ENCODE measurements around the gene HUS1. TPM values are rescaled to one million over a fixed set of nuclear protein-coding genes. Genes with fewer than 3 reads are reported as not detected.

Gene HUS1
- total RNA-seq, 2 donors from 2014 or later = 31.6 to 33.2 TPM

- H3K9me3 ChIP-seq = no peaks in the 10 kb centered on the region
- no peak overlapping the region for H3K27ac ChIP-seq
- no peak overlapping the region for H3K4me3 ChIP-seq
- intact Hi-C loops (cut with DNase I) = loop anchor here (5.0 kb wide), 1 partner anchor 670 kb away; no protein-coding TSS in a partner anchor
- H3K4me1 ChIP-seq = peaks cover 11% of the 10 kb centered on the region
- TF ChIP-seq, protein P1, sequence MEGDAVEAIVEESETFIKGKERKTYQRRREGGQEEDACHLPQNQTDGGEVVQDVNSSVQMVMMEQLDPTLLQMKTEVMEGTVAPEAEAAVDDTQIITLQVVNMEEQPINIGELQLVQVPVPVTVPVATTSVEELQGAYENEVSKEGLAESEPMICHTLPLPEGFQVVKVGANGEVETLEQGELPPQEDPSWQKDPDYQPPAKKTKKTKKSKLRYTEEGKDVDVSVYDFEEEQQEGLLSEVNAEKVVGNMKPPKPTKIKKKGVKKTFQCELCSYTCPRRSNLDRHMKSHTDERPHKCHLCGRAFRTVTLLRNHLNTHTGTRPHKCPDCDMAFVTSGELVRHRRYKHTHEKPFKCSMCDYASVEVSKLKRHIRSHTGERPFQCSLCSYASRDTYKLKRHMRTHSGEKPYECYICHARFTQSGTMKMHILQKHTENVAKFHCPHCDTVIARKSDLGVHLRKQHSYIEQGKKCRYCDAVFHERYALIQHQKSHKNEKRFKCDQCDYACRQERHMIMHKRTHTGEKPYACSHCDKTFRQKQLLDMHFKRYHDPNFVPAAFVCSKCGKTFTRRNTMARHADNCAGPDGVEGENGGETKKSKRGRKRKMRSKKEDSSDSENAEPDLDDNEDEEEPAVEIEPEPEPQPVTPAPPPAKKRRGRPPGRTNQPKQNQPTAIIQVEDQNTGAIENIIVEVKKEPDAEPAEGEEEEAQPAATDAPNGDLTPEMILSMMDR (IDR thresholded peaks at IDR 0.05) = no peak
- no peak for DNase-seq
- no peaks in the 10 kb centered on the region for H3K27me3 ChIP-seq
- no peaks in the 10 kb centered on the region for H3K36me3 ChIP-seq
- H3K9ac ChIP-seq (ENCODE audit: low read depth in 2 of 2, low read length in 2 of 2) = no peak overlapping the region
Observed at GRCh38 chr7:47937065-47937687, 42.2 kb downstream of the HUS1 start.

DNA sequence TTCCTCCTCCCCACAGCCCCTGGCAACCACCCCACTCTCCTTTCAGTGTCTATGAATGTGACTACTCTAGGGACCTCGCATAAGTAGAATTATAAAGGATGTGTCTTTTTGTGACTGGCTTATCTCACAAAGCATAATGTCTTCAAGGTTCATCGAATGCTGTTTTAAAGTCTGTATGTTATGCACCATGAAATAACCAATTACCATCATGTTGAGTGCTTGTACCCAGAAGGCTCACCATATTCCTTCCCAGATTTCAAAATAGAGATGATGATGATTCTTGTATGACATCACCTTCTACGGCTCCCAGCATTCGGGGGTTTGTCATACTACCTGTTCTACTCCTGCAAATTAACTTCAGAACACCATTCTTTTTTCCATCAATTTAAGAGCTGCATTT, 43.1 kb downstream of the HUS1 start:
- DNase-seq = no peak
- H3K9ac ChIP-seq (ENCODE audit: low read depth in 2 of 2, low read length in 2 of 2) = no peak overlapping the region
- H3K4me1 ChIP-seq = peaks cover 11% of the 10 kb centered on the region
- TF ChIP-seq, protein P1 (IDR thresholded peaks at IDR 0.05) = no peak
- intact Hi-C loops (cut with DNase I) = loop anchor here (5.0 kb wide), 1 partner anchor 669 kb away; no protein-coding TSS in a partner anchor
- no peak overlapping the region for H3K27ac ChIP-seq
- H3K36me3 ChIP-seq = no peaks in the 10 kb centered on the region
- H3K27me3 ChIP-seq = no peaks in the 10 kb centered on the region
- H3K9me3 ChIP-seq = no peaks in the 10 kb centered on the region
- no peak overlapping the region for H3K4me3 ChIP-seq

DNA sequence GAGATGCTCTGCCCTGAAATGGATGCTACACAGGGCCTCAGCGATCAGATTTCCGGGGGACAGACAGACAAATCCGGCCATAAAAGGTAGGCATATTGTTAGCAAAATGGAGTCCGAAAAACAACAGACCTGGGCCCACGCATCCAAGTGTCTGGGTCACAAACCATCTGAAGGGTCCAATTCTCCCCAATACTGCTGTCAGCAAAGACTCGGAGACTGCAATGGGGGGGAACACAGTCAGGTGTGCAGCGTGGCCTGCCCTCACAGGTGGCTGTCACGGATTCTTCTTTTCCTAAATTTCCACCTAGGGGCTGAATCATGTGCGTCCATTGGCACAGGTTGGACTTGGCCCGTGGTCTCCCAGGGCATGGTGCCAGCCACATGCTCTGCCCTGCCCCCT, 44.1 kb downstream of the HUS1 start:
- H3K36me3 ChIP-seq = no peaks in the 10 kb centered on the region
- intact Hi-C loops (cut with DNase I) = loop anchor here (5.0 kb wide), 1 partner anchor 668 kb away; no protein-coding TSS in a partner anchor
- DNase-seq = no peak
- peaks cover 4% of the 10 kb centered on the region for H3K4me1 ChIP-seq
- TF ChIP-seq, protein P1 (IDR thresholded peaks at IDR 0.05) = no peak
- no peaks in the 10 kb centered on the region for H3K9me3 ChIP-seq
- no peak overlapping the region for H3K27ac ChIP-seq
- no peak overlapping the region for H3K9ac ChIP-seq (ENCODE audit: low read depth in 2 of 2, low read length in 2 of 2)
- H3K27me3 ChIP-seq = no peaks in the 10 kb centered on the region
- no peak overlapping the region for H3K4me3 ChIP-seq

DNA sequence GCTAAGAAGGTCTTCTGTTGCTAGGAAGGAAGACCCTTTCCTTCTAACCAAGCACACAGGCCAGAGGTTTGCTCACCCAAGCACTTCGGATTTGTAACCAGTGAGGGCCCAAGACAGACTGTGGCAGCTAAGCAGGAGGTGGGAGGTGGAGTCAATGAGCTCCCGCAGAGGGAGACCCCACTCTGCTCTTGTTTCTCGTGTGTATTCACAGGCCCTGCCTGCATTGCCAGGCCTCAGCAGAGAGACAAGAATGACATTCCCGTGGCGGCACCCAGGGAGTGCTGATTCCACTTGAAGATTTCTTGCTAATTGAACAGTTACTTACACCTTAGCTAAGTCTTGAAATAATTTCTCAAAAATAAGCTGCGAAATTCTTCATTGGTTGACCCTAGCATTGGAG, 44.6 kb downstream of the HUS1 start:
- H3K9ac ChIP-seq (ENCODE audit: low read depth in 2 of 2, low read length in 2 of 2) = no peak overlapping the region
- H3K27ac ChIP-seq = no peak overlapping the region
- DNase-seq = no peak
- TF ChIP-seq, protein P1 (IDR thresholded peaks at IDR 0.05) = no peak
- H3K27me3 ChIP-seq = no peaks in the 10 kb centered on the region
- peaks cover 1% of the 10 kb centered on the region for H3K4me1 ChIP-seq
- no peak overlapping the region for H3K4me3 ChIP-seq
- no peaks in the 10 kb centered on the region for H3K36me3 ChIP-seq
- no peaks in the 10 kb centered on the region for H3K9me3 ChIP-seq
- intact Hi-C loops (cut with DNase I) = loop anchor here (5.0 kb wide), 1 partner anchor 668 kb away; no protein-coding TSS in a partner anchor

- Histone ChIP-seq H3K4me3 (no peak overlapping the region), H3K27me3 (no peaks in the 10 kb centered on the region), H3K27ac (no peak overlapping the region), H3K4me1 (no peaks in the 10 kb centered on the region), H3K9me3 (no peaks in the 10 kb centered on the region), H3K36me3 (no peaks in the 10 kb centered on the region), H3K9ac (ENCODE audit: low read depth in 2 of 2, low read length in 2 of 2) (no peak overlapping the region)
- TF ChIP-seq, protein P1 (IDR thresholded peaks at IDR 0.05) = no peak
- DNase-seq = no peak
- intact Hi-C loops (cut with DNase I) = no loop called here
Observed at GRCh38 chr7:47933215-47933614, 46.2 kb downstream of the HUS1 start.
